ENCODE measurements around the gene KLHL29. TPM values are rescaled to one million over a fixed set of nuclear protein-coding genes. Genes with fewer than 3 reads are reported as not detected.

KLHL29 gene
- total and polyA plus RNA-seq, 2 donors (not counting 3 experiments of a cell fraction or from before 2014, with no cell fraction given), result 4.6 to 12.7 TPM

DNA sequence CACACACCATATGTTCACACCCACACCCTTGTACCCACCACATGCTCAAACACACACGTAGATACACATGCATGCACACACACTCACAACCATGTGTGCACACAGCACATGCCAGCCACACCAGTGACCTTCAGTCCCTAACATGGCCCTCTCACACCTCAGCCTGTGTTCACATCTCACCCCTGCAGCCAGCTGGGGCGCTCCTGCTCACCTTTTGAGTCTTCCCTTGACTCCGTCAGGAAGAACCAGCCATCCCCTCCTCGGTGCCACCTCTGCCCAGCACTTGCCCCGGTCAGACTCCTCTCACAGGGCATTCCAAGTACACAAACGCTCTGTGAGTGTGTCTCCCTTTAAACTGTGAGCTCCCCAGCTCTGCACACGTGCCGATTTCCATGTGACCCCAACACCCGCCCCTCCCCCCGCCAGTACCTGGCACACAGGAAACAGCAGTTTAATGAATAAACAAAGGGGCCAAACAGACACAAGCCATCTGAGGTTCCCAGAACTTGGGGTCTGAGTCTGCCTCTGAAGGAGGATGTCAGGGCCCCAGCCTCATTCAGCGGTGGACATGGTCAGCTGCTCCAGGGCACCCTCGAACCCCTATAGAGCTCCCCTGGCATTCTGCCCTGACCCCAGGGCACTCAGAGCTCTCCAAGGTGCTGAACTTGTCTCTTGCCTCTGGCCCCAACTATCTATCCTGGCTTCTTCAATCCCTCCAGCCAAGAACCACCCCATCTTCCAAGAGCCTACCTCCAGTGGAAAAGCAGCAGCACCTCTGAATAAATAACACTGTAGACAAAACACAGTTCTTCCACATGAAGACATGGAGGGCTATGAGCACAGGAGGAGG is 289.1 kb downstream of the KLHL29 start:
- no peak overlapping the region for H2AFZ ChIP-seq (ENCODE audit: low read depth, low read length)
- H3K9me1 ChIP-seq (replicated peaks; ENCODE audit: control insufficient read depth, extremely low read depth, insufficient read depth, low read length), result no peaks in the 10 kb centered on the region
- H3K9ac ChIP-seq (replicated peaks; ENCODE audit: extremely low read depth, insufficient read depth, low read length), result no peak overlapping the region
- H3K27me3 ChIP-seq (ENCODE audit: control insufficient read depth in 2 of 2, insufficient read depth in 2 of 2, low read length in 2 of 2), result no peaks in the 10 kb centered on the region
- DNase-seq (ENCODE audit: low read depth, low spot score) (no peak), FAIRE-seq (no peak)
- dilution Hi-C loops (cut with MboI; ENCODE audit: extremely low pct_ligation_motif_present, low sequenced_read_pairs), result no loop called here
- no TSS peak for BruUV-seq (replicated peaks)
- no peak overlapping the region for H3K4me2 ChIP-seq (ENCODE audit: insufficient read depth, low read length)
- ChIA-PET CTCF (no interaction called here), POLR2A (no interaction called here)
- H3K36me3 ChIP-seq (ENCODE audit: control insufficient read depth in 2 of 2, extremely low read depth in 1 of 2, insufficient read depth in 2 of 2, low read length in 2 of 2), result no peaks in the 10 kb centered on the region
- no peak for TF ChIP-seq POLR2AphosphoS5 (IDR thresholded peaks at IDR 0.05; ENCODE audit: insufficient read depth, low read depth, low read length)
- TF ChIP-seq EZH2 (IDR thresholded peaks at IDR 0.05; ENCODE audit: borderline replicate concordance, low read depth, low read length, severe bottlenecking), result no peak
- H3K4me1 ChIP-seq (ENCODE audit: control insufficient read depth, extremely low read depth, insufficient read depth, low read length), result no peaks in the 10 kb centered on the region
- no peaks in the 10 kb centered on the region for H3K9me3 ChIP-seq (replicated peaks; ENCODE audit: control insufficient read depth, insufficient read depth, low read length)
- intact Hi-C loops (cut with micrococcal nuclease), result no loop called here
- H3K4me3 ChIP-seq (replicated peaks in 1 of 3; ENCODE audit: insufficient read depth in 1 of 3, low read depth in 1 of 3, low read length in 3 of 3), result no peak overlapping the region
- H4K20me1 ChIP-seq (replicated peaks; ENCODE audit: control insufficient read depth, extremely low read depth, insufficient read depth, low read length), result no peaks in the 10 kb centered on the region
- H3K27ac ChIP-seq (ENCODE audit: insufficient read depth, low read depth, low read length), result no peak overlapping the region
- no peaks in the 10 kb centered on the region for H3K79me2 ChIP-seq (ENCODE audit: control insufficient read depth, insufficient read depth, low read length)

DNA sequence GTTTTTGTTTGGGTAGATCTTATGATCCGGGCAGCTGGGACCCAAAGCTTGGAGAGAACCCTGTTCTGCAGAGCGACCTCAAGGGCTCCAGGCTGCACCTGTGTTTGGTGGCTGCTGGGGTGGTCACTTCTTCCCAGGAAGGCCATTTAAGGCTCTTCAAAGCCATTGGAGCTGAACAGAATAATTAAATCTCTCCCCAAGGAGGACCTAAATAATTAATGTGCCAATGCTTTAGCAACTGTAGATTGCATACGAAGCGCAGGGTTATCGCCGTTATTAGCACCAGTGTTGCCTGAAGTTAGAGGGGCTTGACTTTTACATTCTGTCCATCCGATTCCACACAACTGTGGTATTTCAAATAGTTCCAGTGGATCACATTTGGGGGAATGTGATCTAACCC is 290.5 kb downstream of the KLHL29 start:
- BruUV-seq (replicated peaks), result no TSS peak
- no peak overlapping the region for H2AFZ ChIP-seq (ENCODE audit: low read depth, low read length)
- H3K27ac ChIP-seq (ENCODE audit: insufficient read depth, low read depth, low read length), result no peak overlapping the region
- TF ChIP-seq MYC (IDR thresholded peaks at IDR 0.05; ENCODE audit: low read depth, low read length), result no peak
- TF ChIP-seq GATA2 (IDR thresholded peaks at IDR 0.05; ENCODE audit: insufficient read depth, insufficient read length, low read depth, low read length), result no peak
- TF ChIP-seq, protein P1, sequence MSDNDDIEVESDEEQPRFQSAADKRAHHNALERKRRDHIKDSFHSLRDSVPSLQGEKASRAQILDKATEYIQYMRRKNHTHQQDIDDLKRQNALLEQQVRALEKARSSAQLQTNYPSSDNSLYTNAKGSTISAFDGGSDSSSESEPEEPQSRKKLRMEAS (IDR thresholded peaks at IDR 0.05; ENCODE audit: insufficient read depth, insufficient read length), result no peak
- TF ChIP-seq POLR2A (IDR thresholded peaks at IDR 0.05; ENCODE audit: low read depth, low read length), result no peak
- no peak for TF ChIP-seq EZH2 (IDR thresholded peaks at IDR 0.05; ENCODE audit: borderline replicate concordance, low read depth, low read length, severe bottlenecking)
- TF ChIP-seq, protein P2, sequence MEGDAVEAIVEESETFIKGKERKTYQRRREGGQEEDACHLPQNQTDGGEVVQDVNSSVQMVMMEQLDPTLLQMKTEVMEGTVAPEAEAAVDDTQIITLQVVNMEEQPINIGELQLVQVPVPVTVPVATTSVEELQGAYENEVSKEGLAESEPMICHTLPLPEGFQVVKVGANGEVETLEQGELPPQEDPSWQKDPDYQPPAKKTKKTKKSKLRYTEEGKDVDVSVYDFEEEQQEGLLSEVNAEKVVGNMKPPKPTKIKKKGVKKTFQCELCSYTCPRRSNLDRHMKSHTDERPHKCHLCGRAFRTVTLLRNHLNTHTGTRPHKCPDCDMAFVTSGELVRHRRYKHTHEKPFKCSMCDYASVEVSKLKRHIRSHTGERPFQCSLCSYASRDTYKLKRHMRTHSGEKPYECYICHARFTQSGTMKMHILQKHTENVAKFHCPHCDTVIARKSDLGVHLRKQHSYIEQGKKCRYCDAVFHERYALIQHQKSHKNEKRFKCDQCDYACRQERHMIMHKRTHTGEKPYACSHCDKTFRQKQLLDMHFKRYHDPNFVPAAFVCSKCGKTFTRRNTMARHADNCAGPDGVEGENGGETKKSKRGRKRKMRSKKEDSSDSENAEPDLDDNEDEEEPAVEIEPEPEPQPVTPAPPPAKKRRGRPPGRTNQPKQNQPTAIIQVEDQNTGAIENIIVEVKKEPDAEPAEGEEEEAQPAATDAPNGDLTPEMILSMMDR (IDR thresholded peaks at IDR 0.05; ENCODE audit: extremely low read depth in 1 of 2, insufficient read depth in 1 of 2, low read depth in 1 of 2, low read length in 2 of 2), result no peak
- TF ChIP-seq POLR2AphosphoS5 (IDR thresholded peaks at IDR 0.05; ENCODE audit: insufficient read depth, low read depth, low read length), result no peak
- TF ChIP-seq FOS (IDR thresholded peaks at IDR 0.05; ENCODE audit: borderline replicate concordance, insufficient read depth, low read length), result no peak
- no peak for TF ChIP-seq JUN (IDR thresholded peaks at IDR 0.05; ENCODE audit: borderline replicate concordance, insufficient read depth, insufficient read length, low read depth)
- no peak overlapping the region for H3K4me2 ChIP-seq (ENCODE audit: insufficient read depth, low read length)
- no peaks in the 10 kb centered on the region for H3K9me3 ChIP-seq (replicated peaks; ENCODE audit: control insufficient read depth, insufficient read depth, low read length)
- H3K9ac ChIP-seq (replicated peaks; ENCODE audit: extremely low read depth, insufficient read depth, low read length), result no peak overlapping the region
- dilution Hi-C loops (cut with MboI; ENCODE audit: extremely low pct_ligation_motif_present, low sequenced_read_pairs) (no loop called here), intact Hi-C loops (cut with micrococcal nuclease) (no loop called here)
- no peaks in the 10 kb centered on the region for H3K9me1 ChIP-seq (replicated peaks; ENCODE audit: control insufficient read depth, extremely low read depth, insufficient read depth, low read length)
- H3K36me3 ChIP-seq (ENCODE audit: control insufficient read depth in 2 of 2, extremely low read depth in 1 of 2, insufficient read depth in 2 of 2, low read length in 2 of 2), result no peaks in the 10 kb centered on the region
- H3K79me2 ChIP-seq (ENCODE audit: control insufficient read depth, insufficient read depth, low read length), result no peaks in the 10 kb centered on the region
- H4K20me1 ChIP-seq (replicated peaks; ENCODE audit: control insufficient read depth, extremely low read depth, insufficient read depth, low read length), result no peaks in the 10 kb centered on the region
- POLR2A ChIA-PET, result no interaction called here
- no peaks in the 10 kb centered on the region for H3K27me3 ChIP-seq (ENCODE audit: control insufficient read depth in 2 of 2, insufficient read depth in 2 of 2, low read length in 2 of 2)
- H3K4me3 ChIP-seq (replicated peaks in 1 of 3; ENCODE audit: insufficient read depth in 1 of 3, low read depth in 1 of 3, low read length in 3 of 3), result no peak overlapping the region
- H3K4me1 ChIP-seq (ENCODE audit: control insufficient read depth, extremely low read depth, insufficient read depth, low read length), result no peaks in the 10 kb centered on the region
- FAIRE-seq (no peak), DNase-seq (ENCODE audit: low read depth, low spot score) (no peak)
- CTCF ChIA-PET, result no interaction called here

All from endothelial cell of umbilical vein (primary cell).